Measurements from ENCODE around the gene BRINP1. TPM values are rescaled to one million over a fixed set of nuclear protein-coding genes. Genes with fewer than 3 reads are reported as not detected.

Gene BRINP1
- total and polyA plus RNA-seq, 8 donors, result 0.04 to 0.19 (median 0.08) TPM; not detected in 3

DNA sequence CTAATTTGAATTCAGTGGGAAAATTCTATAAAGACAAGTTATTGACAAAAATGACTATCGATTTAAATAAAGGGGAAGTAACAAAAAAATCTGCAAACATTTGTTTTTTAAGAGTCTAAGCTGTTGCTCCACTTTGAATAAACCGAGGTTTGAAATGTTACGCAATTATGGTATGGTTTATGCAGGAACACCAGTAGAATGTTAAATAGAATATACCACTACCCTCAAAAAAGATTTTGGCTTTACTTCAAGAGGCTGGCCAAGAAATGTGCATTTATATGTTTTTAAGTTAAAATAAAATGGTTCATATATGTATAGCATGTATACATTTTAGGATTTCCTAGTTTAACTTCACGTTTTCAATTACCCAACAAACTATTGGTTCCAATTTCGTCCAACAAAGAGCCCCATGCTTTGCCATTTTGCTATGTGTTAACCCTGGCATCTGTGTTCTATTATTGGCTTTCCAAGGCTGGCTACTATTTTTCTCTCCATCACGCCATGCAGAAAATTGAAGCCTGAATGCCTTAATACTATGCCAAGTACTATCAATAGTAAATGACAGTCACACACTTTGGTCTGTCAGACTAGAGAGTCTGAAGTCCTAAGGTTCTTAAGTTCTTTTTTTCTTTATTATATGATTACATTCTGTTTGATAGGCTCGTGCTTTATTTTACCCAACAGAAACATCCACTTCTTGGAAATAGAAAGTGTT is 171.2 kb downstream of the BRINP1 start:
- no peak for DNase-seq
- H3K27me3 ChIP-seq, result no peaks in the 10 kb centered on the region
- no peaks in the 10 kb centered on the region for H3K36me3 ChIP-seq
- H3K4me3 ChIP-seq, result no peak overlapping the region
- whole genome bisulfite sequencing, 2 donors, result 59 to 70% methylated on average over 7 of the region's 7 CpGs
- no peaks in the 10 kb centered on the region for H3K4me1 ChIP-seq
- TF ChIP-seq, protein P1, sequence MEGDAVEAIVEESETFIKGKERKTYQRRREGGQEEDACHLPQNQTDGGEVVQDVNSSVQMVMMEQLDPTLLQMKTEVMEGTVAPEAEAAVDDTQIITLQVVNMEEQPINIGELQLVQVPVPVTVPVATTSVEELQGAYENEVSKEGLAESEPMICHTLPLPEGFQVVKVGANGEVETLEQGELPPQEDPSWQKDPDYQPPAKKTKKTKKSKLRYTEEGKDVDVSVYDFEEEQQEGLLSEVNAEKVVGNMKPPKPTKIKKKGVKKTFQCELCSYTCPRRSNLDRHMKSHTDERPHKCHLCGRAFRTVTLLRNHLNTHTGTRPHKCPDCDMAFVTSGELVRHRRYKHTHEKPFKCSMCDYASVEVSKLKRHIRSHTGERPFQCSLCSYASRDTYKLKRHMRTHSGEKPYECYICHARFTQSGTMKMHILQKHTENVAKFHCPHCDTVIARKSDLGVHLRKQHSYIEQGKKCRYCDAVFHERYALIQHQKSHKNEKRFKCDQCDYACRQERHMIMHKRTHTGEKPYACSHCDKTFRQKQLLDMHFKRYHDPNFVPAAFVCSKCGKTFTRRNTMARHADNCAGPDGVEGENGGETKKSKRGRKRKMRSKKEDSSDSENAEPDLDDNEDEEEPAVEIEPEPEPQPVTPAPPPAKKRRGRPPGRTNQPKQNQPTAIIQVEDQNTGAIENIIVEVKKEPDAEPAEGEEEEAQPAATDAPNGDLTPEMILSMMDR (IDR thresholded peaks at IDR 0.05), result no peak
- intact Hi-C loops (cut with DNase I), result no loop called here
- H3K9me3 ChIP-seq, result no peaks in the 10 kb centered on the region
- FAIRE-seq, result no peak
- H3K27ac ChIP-seq, result no peak overlapping the region
- ATAC-seq, result no peak

DNA sequence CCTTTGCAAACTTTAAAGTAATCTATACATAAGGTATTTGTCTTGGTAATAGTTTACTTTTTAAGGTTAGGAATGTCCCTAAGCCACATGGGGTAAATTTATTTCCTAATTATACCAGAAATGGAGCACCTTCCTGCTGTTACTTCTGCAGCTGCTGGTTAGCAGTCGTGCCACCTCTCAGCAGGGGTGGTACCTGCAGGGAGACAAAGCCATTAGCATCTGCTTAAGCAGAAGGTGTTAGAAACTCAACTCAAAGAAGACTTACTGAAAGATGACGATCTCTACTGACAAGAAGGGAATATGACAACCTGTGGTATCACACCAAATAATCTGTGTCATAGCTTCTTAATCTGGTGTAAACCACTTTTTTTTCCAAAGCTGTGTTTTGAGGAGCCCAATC is 173.7 kb downstream of the BRINP1 start:
- no peak for FAIRE-seq
- TF ChIP-seq, protein P1 (IDR thresholded peaks at IDR 0.05), result no peak

DNA sequence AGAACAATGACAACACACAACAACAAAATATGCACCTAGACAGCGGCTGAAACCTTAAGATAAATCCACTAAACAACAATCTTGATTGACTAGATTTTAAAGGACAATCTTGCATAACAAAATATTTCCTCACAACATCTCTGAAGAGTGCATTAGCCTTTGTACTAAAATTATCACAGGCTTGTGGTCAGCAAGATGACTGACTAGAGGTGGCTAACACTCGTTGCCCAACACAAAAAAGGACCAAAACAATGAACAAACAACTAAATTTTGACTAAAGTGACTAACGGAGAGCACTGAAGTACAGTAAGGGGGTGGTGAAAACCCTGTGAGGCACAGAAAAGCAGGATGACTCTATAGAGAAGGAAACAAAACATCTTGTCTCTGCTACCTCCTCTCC is 183.9 kb downstream of the BRINP1 start:
- FAIRE-seq (no peak), ATAC-seq (no peak), DNase-seq (no peak)
- Histone ChIP-seq H3K4me3 (no peak overlapping the region), H3K27ac (no peak overlapping the region), H3K36me3 (no peaks in the 10 kb centered on the region), H3K9me3 (no peaks in the 10 kb centered on the region), H3K27me3 (no peaks in the 10 kb centered on the region), H3K4me1 (no peaks in the 10 kb centered on the region)
- intact Hi-C loops (cut with DNase I), result no loop called here
- 56 to 67% methylated on average over 3 of the region's 3 CpGs for WGBS, 2 donors
- TF ChIP-seq, protein P1 (IDR thresholded peaks at IDR 0.05), result no peak

More for the DNA sequence above, 173.7 kb downstream of the BRINP1 start:
- no peak for ATAC-seq
- Histone ChIP-seq H3K27ac (no peak overlapping the region), H3K4me1 (no peaks in the 10 kb centered on the region), H3K4me3 (no peak overlapping the region), H3K36me3 (no peaks in the 10 kb centered on the region), H3K9me3 (no peaks in the 10 kb centered on the region), H3K27me3 (no peaks in the 10 kb centered on the region)
- DNase-seq, result no peak
- intact Hi-C loops (cut with DNase I), result no loop called here
- 24 to 34% methylated on average over 2 of the region's 2 CpGs for WGBS, 2 donors

DNA sequence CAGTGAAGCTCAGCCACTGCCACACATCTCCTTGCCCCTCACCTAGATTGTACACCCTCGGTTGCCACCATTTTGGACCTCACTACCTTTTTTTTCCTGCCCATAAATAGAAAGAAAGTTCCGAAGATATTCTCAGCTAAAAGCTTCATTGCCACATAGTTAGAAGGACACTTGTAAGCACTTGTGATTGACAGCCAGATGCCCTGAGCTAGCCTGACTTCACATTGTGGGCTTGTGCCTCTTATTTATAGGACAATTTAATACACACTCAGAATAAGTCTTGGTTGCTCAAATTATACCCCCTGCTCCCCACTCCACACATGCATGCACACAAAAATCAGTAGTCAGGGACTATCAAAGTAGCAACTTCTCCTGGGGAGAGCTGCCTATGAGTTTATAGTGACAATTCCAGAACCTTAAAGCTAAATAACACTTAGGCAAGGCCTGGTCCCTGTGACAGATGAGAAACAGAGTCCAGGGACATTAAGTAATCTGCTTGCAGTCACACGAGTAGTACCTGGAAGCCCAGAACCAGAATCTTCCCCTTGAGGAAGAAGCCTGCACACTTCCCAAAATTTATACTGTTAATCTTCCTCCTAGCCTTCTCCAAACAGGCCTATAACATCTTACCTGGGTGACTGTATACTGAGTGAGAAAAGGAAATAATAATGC is 184.8 kb downstream of the BRINP1 start:
- H3K27ac ChIP-seq, result no peak overlapping the region
- WGBS, 2 donors, result 56 to 63% methylated on average over 3 of the region's 3 CpGs
- FAIRE-seq (no peak), ATAC-seq (no peak), DNase-seq (no peak)
- no peaks in the 10 kb centered on the region for H3K4me1 ChIP-seq
- no peaks in the 10 kb centered on the region for H3K9me3 ChIP-seq
- no peaks in the 10 kb centered on the region for H3K27me3 ChIP-seq
- intact Hi-C loops (cut with DNase I), result no loop called here
- TF ChIP-seq, protein P1 (IDR thresholded peaks at IDR 0.05), result no peak
- no peak overlapping the region for H3K4me3 ChIP-seq
- H3K36me3 ChIP-seq, result no peaks in the 10 kb centered on the region

DNA sequence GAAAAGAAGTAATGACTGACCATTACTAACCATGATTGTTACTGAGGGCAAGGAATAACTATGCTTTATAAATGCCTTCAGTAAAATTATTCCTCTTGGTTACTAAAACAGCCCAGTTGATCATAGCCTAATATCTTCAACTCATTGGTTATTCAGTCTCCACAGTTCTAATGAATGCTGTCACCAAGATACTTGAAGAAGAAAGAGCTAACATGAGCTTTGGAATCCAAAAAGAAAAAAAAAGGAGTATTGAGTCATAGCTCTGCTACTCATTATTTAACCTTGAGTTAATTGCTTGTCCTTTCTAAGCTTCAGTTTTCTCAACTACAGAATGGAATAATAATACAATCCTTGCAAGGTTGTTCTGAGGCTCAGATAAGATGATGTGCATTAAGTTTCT is 187.7 kb downstream of the BRINP1 start:
- no peak for FAIRE-seq
- no peak for ATAC-seq
- no peaks in the 10 kb centered on the region for H3K4me1 ChIP-seq
- no peaks in the 10 kb centered on the region for H3K36me3 ChIP-seq
- no peaks in the 10 kb centered on the region for H3K9me3 ChIP-seq
- TF ChIP-seq, protein P1 (IDR thresholded peaks at IDR 0.05), result no peak
- intact Hi-C loops (cut with DNase I), result no loop called here
- H3K4me3 ChIP-seq, result no peak overlapping the region
- DNase-seq, result no peak
- H3K27ac ChIP-seq, result no peak overlapping the region
- no peaks in the 10 kb centered on the region for H3K27me3 ChIP-seq
